MM.1S (cell line): Measurements from ENCODE around the gene CATSPERZ.

Source experiments
- DNase-seq: peaks from one replicate; pipeline ENCODE4 v3.0.0-alpha.2; 2015
- H2AFZ ChIP-seq: fragments of 300-600 bp; sonication (generic); 2 replicates; pipeline ENCODE4 v1.6.0; 2016; ENCODE audit warnings: antibody characterized with exemption, low read length
- H3F3A ChIP-seq: fragments of 300-600 bp; sonication (generic); 2 replicates; pipeline ENCODE4 v1.6.1; 2016; ENCODE audit warnings: mild to moderate bottlenecking, antibody characterized with exemption, low read length, moderate library complexity, mixed read lengths; ENCODE audit not compliant: insufficient read depth
- H3K27ac ChIP-seq: fragments of 300-600 bp; sonication (generic); 2 replicates; pipeline ENCODE4 v1.5.1; 2016; ENCODE audit warnings: mild to moderate bottlenecking, low read length
- H3K27me3 ChIP-seq: fragments of 300-600 bp; sonication (generic); replicated peaks from 2 replicates; pipeline ENCODE4 v1.6.0; 2016; ENCODE audit warnings: low read length; ENCODE audit not compliant: insufficient read depth
- H3K36me3 ChIP-seq: fragments of 300-600 bp; sonication (generic); replicated peaks from 2 replicates; pipeline ENCODE4 v1.6.1; 2016; ENCODE audit warnings: mild to moderate bottlenecking, low read length, mixed read lengths; ENCODE audit not compliant: insufficient read depth
- H3K4me1 ChIP-seq: fragments of 300-600 bp; sonication (generic); 2 replicates; pipeline ENCODE4 v1.6.1; 2016; ENCODE audit warnings: low read length, mixed read lengths
- H3K4me2 ChIP-seq: fragments of 300-600 bp; sonication (generic); 2 replicates; pipeline ENCODE4 v1.6.0; 2016; ENCODE audit warnings: low read depth, low read length
- H3K4me3 ChIP-seq: fragments of 300-600 bp; sonication (generic); 2 replicates; pipeline ENCODE4 v1.5.1; 2016; ENCODE audit warnings: low read length, mixed read lengths
- H3K79me2 ChIP-seq: fragments of 300-600 bp; sonication (generic); 2 replicates; pipeline ENCODE4 v1.6.1; 2016; ENCODE audit warnings: mixed run types, low read length, mixed read lengths
- H3K9ac ChIP-seq: fragments of 300-600 bp; sonication (generic); 2 replicates; pipeline ENCODE4 v1.6.1; 2016; ENCODE audit warnings: low read length, mixed read lengths
- H3K9me2 ChIP-seq: fragments of 300-600 bp; sonication (generic); replicated peaks from 2 replicates; pipeline ENCODE4 v1.6.1; 2016; ENCODE audit warnings: mild to moderate bottlenecking, low read length, mixed read lengths; ENCODE audit not compliant: insufficient read depth
- H3K9me3 ChIP-seq: fragments of 300-600 bp; sonication (generic); replicated peaks from 2 replicates; pipeline ENCODE4 v1.6.1; 2016; ENCODE audit warnings: mild to moderate bottlenecking, low read length, mixed read lengths; ENCODE audit not compliant: insufficient read depth
- H4K20me1 ChIP-seq: fragments of 300-600 bp; sonication (generic); 2 replicates; pipeline ENCODE4 v1.6.1; 2016; ENCODE audit warnings: mild to moderate bottlenecking, low read length, moderate library complexity, mixed read lengths; ENCODE audit not compliant: insufficient read depth
- EZH2 ChIP-seq: fragments of 300-600 bp; sonication (generic); optimal IDR thresholded peaks from 2 replicates; pipeline ENCODE3; 2017; ENCODE audit warnings: low read depth, mild to moderate bottlenecking, antibody characterized with exemption, low read length, mixed read lengths
- EZH2phosphoT487 ChIP-seq: fragments of 300-600 bp; sonication (generic); IDR thresholded peaks from 2 replicates; pipeline ENCODE4 v1.6.1; 2018; ENCODE audit warnings: antibody characterized with exemption, low read length
- TF ChIP-seq, protein P1 (sequence below): fragments of 300-600 bp; sonication (generic); IDR thresholded peaks from 2 replicates; pipeline ENCODE4 v1.5.1; 2016; ENCODE audit warnings: antibody characterized with exemption, low read length, mixed read lengths

The CATSPERZ gene

DNA sequence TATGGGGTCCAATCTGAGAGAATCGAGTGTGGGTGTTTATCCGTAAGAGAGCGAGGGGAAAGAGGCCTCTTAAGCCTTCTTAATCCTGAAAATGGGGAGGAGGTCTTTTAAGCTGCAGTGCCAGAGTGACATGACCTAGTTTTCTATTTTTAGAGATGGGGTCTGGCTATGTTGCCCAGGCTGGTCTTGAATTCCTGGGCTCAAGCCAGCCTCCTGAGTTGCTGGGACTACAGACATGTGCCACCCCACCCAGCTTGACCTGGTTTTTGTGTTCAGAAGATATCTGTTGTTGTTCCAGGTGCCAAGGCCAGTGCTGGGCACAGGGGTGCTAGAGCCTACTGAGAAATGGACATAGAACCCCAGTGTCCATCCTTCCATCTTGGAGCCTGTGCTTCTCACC lies 17.1 kb upstream of the CATSPERZ start:
- Histone ChIP-seq H3K9me3 (no peaks in the 10 kb centered on the region), H3K79me2 (peaks cover 32% of the 10 kb centered on the region), H3K9me2 (no peaks in the 10 kb centered on the region), H4K20me1 (no peaks in the 10 kb centered on the region), H3K4me1 (peaks cover 10% of the 10 kb centered on the region), H3K36me3 (no peaks in the 10 kb centered on the region), H3K27me3 (no peaks in the 10 kb centered on the region), H3K27ac (no peak overlapping the region), H3K4me3 (no peak overlapping the region; the same call in 1 of the 2 replicates), H3K4me2 (peak overlapping the region; percentile 100), H3F3A (peaks cover 7% of the 10 kb centered on the region), H3K9ac (peak overlapping the region; percentile 98; the same call in 1 of the 2 replicates), H2AFZ (no peak overlapping the region)
- TF ChIP-seq, protein P1, sequence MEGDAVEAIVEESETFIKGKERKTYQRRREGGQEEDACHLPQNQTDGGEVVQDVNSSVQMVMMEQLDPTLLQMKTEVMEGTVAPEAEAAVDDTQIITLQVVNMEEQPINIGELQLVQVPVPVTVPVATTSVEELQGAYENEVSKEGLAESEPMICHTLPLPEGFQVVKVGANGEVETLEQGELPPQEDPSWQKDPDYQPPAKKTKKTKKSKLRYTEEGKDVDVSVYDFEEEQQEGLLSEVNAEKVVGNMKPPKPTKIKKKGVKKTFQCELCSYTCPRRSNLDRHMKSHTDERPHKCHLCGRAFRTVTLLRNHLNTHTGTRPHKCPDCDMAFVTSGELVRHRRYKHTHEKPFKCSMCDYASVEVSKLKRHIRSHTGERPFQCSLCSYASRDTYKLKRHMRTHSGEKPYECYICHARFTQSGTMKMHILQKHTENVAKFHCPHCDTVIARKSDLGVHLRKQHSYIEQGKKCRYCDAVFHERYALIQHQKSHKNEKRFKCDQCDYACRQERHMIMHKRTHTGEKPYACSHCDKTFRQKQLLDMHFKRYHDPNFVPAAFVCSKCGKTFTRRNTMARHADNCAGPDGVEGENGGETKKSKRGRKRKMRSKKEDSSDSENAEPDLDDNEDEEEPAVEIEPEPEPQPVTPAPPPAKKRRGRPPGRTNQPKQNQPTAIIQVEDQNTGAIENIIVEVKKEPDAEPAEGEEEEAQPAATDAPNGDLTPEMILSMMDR: no peak
- TF ChIP-seq EZH2 (no peak), EZH2phosphoT487 (no peak)
- no peak for DNase-seq

DNA sequence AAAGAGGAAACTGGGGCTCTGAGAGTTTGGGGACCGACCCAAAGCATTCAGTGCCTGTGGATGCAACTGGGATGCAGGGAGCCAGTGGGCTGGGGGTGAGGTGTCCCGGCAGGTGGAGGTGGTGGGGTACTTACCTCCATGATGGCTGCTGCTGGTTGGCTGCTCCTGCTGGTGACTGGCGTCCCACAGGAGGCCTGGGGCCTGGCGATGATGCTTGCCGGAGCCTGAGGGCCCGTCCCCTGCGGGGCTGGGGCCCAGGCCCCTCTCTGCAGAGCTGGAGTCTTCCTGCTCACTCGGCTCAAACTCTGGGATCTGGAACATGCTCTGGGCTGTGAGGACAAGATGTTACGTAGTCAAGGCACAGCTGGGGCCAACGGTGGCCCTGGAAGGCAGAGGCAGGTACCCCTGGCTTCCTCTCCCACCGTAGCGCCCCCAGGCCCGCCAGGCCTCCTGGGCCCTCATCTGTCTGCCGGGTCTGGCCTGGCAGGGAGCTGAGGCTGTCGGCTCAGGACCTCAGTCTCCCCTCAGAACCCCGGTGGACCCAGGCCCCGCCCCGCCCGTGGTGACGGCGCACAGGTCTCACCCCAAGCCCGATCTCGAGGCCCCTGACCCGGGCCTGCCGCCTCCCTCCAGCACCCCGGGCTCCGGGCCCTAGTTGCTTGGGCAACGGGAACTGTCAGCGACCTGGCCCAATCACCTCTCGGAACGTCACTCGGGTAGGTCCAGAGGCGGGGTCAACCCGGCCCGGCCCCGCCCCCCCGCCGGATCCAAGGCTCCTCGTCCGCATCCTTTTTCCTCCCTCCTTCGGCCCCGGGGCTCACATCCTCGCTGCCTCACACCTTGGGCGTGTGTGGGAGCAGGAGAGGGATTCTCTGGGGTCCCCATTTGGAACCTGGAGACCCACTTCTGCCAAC lies 15.9 kb upstream of the CATSPERZ start, which contains the start of gene BAD:
Gene BAD, minus strand, starts transcription at position 618 of the 914 bp plus-strand sequence. Its CDS starts 297 bp downstream, at position 321.
- peak within 1 kb of the TSS; percentile 99 for H3K27ac ChIP-seq
- DNase-seq: peak; percentile 96
- H3K27me3 ChIP-seq: no peaks in the 10 kb centered on the region
- peak within 1 kb of the TSS; percentile 97 for H2AFZ ChIP-seq
- TF ChIP-seq, protein P1: no peak
- TF ChIP-seq EZH2 (no peak), EZH2phosphoT487 (no peak)
- H3K4me3 ChIP-seq: peak within 1 kb of the TSS; percentile 75
- H3K4me2 ChIP-seq: peak within 1 kb of the TSS; percentile 100
- no peaks in the 10 kb centered on the region for H3K9me3 ChIP-seq
- peaks cover 29% of the 10 kb centered on the region for H3K79me2 ChIP-seq
- H3K36me3 ChIP-seq: no peaks in the 10 kb centered on the region
- no peaks in the 10 kb centered on the region for H3K9me2 ChIP-seq
- peaks cover 7% of the 10 kb centered on the region for H3F3A ChIP-seq
- H3K9ac ChIP-seq: peak within 1 kb of the TSS; percentile 98
- no peaks in the 10 kb centered on the region for H4K20me1 ChIP-seq
- H3K4me1 ChIP-seq: peaks cover 10% of the 10 kb centered on the region

DNA sequence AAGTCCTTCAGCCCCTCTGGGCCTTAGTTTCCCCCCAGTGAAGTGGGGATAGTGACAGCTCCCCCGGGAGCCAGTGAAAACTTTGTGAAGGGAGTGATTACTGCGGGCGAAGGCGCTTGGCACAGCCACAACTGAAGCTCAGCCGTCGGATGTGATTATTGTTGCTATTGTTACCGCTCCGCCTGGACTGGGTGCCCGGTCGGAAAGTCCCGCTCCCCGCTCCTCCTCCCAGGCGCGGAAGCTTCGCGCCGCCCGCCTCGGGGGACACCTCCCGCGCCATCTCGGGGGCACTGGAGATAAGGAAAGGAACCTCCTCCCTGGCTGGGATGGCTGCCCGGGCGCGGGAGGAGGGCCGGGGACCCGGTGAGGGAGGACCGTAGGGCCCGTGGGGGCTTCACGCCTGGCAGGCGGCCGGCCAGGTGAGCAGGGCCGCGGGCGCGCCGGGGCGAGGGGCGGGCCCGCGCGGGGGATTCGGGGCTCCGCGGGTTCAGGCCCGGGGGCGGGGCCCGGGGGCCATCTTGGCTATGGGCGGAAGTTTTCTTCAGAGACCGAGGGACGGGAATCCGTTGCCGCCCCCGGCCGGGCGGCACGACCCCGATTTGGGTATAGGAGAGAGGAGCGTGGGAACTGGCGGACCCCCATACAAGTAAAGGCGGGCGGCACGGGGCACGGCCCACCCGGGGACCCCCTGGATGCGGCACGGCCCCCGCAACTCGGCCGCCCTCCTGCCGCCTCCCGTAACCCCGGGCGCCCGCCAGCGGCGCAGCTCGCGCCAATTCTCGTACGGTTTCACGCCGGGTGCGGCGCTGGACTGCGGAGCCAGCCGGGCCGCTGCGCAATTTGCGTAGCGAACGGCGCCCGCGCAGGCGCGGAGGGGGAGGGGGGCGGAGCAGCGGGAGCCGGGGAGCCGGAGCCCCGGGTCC lies 14.9 kb upstream of the CATSPERZ start, which contains the start of gene GPR137:
Gene GPR137, plus strand, starts transcription at position 887 of the 923 bp plus-strand sequence. CDS start 677 bp downstream, outside the sequence.
- H3K27ac ChIP-seq: peak within 1 kb of the TSS; percentile 99
- peaks cover 7% of the 10 kb centered on the region for H3F3A ChIP-seq
- H3K79me2 ChIP-seq: peaks cover 29% of the 10 kb centered on the region
- H4K20me1 ChIP-seq: no peaks in the 10 kb centered on the region
- H3K36me3 ChIP-seq: no peaks in the 10 kb centered on the region
- H3K9me2 ChIP-seq: no peaks in the 10 kb centered on the region
- peak within 1 kb of the TSS; percentile 100 for H3K4me2 ChIP-seq
- peak within 1 kb of the TSS; percentile 97 for H2AFZ ChIP-seq
- TF ChIP-seq, protein P1: no peak
- TF ChIP-seq EZH2phosphoT487: no peak
- no peak for TF ChIP-seq EZH2
- peak within 1 kb of the TSS; percentile 75 for H3K4me3 ChIP-seq
- peak within 1 kb of the TSS; percentile 98 for H3K9ac ChIP-seq
- peak; percentile 89 for DNase-seq
- H3K27me3 ChIP-seq: no peaks in the 10 kb centered on the region
- H3K4me1 ChIP-seq: peaks cover 10% of the 10 kb centered on the region
- H3K9me3 ChIP-seq: no peaks in the 10 kb centered on the region
